Measurements from ENCODE around the gene DMGDH. TPM values are rescaled to one million over a fixed set of nuclear protein-coding genes. Genes with fewer than 3 reads are reported as not detected.
"Not testable (repeated sequence)": the region's sequence is repeated elsewhere in the genome, so short reads cannot be mapped to it uniquely, and the experiment has no call there.

Gene DMGDH
- total RNA-seq, 2 experiments from 2014 or later, result 0.33 to 0.70 TPM

DNA sequence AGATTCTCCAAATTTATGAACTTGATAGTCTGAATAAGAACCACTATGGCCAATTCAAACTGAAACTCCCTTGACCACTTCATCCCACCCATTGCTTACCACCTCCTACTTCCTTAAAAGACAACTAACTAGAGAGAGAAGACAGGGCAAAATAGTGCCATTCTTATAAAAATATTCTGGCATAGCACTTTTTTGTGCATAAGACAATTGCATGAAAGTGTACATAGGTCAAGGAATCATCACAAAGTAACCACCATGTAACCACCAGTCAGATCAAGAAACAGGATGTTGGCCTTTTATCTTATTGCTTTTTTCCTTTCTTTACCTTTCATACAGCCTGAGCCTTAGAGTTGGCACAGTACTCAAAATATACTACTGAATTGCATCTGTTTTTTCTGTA, 76.3 kb downstream of the DMGDH start:
- DNase-seq, result no peak
- H3K9me3 Mint-ChIP-seq (ENCODE audit: low read depth), result peaks cover 3% of the 10 kb centered on the region

GRCh38 chr5:78992146-78992545, 77.3 kb downstream of the DMGDH start:
- CTCF ChIA-PET, result no interaction called here
- no peak overlapping the region for H3K4me3 Mint-ChIP-seq
- peaks cover 2% of the 10 kb centered on the region for H3K36me3 Mint-ChIP-seq
- peaks cover 18% of the 10 kb centered on the region for H3K4me1 Mint-ChIP-seq
- peaks cover 3% of the 10 kb centered on the region for H3K9me3 Mint-ChIP-seq (ENCODE audit: low read depth)
- H3K27me3 Mint-ChIP-seq, result peaks cover 20% of the 10 kb centered on the region
- no peak for ATAC-seq
- DNase-seq, result no peak
- no peak overlapping the region for H3K27ac Mint-ChIP-seq

More for the DNA sequence above, 76.3 kb downstream of the DMGDH start:
- peaks cover 25% of the 10 kb centered on the region for H3K27me3 Mint-ChIP-seq
- peaks cover 17% of the 10 kb centered on the region for H3K4me1 Mint-ChIP-seq
- H3K4me3 Mint-ChIP-seq, result no peak overlapping the region
- H3K27ac Mint-ChIP-seq, result no peak overlapping the region
- CTCF ChIA-PET, result interaction anchor here (1.1 kb wide), 1 partner anchor 10 kb away, joined by 3 read pairs; no protein-coding TSS in a partner anchor
- peak; percentile 65 for ATAC-seq
- peaks cover 2% of the 10 kb centered on the region for H3K36me3 Mint-ChIP-seq

GRCh38 chr5:78989080-78989479, 80.4 kb downstream of the DMGDH start:
- CTCF ChIA-PET, result no interaction called here

DNA sequence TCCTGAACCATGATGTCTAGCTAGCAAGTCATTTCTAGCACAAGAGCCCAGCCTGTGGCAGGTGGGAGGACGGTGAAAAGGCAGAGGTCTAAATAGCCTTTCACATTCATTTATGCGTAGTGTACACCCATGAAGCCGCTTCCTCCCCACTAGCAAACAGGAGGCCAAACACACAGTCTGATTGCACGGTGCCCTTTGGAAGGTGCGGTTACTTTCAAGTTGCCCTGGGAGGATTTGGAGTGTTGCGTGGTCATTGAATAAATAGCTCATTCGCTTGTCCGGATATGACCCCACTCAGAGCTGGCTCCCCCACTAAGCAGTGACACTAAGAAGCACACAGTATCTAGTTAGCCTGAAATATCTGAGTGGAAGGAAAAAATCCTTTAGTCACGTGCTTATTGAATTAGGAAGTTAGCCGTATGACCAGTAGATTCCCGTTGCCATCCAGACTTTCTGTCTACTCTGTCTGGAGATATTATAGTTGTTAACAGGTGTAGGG, 83.7 kb downstream of the DMGDH start:
- H3K36me3 Mint-ChIP-seq, result no peaks in the 10 kb centered on the region
- H3K4me3 Mint-ChIP-seq, result peak overlapping the region; percentile 88
- DNase-seq, result peak; percentile 89
- peaks cover 38% of the 10 kb centered on the region for H3K4me1 Mint-ChIP-seq
- peak overlapping the region; percentile 97 for H3K27ac Mint-ChIP-seq
- peak; percentile 68 for ATAC-seq
- no peaks in the 10 kb centered on the region for H3K9me3 Mint-ChIP-seq (ENCODE audit: low read depth)
- CTCF ChIA-PET, result interaction anchor here (0.9 to 5.4 kb wide), 3 partner anchors 37 to 245 kb away, joined by 3 to 49 read pairs (median 19); no protein-coding TSS in a partner anchor
- H3K27me3 Mint-ChIP-seq, result peaks cover 3% of the 10 kb centered on the region

More at GRCh38 chr5:78989080-78989479, 80.4 kb downstream of the DMGDH start:
- DNase-seq (no peak), ATAC-seq (no peak)
- Mint-ChIP-seq H3K36me3 (no peaks in the 10 kb centered on the region), H3K4me1 (peaks cover 29% of the 10 kb centered on the region), H3K27ac (no peak overlapping the region), H3K27me3 (peaks cover 7% of the 10 kb centered on the region), H3K9me3 (ENCODE audit: low read depth) (no peaks in the 10 kb centered on the region), H3K4me3 (no peak overlapping the region)

DNA sequence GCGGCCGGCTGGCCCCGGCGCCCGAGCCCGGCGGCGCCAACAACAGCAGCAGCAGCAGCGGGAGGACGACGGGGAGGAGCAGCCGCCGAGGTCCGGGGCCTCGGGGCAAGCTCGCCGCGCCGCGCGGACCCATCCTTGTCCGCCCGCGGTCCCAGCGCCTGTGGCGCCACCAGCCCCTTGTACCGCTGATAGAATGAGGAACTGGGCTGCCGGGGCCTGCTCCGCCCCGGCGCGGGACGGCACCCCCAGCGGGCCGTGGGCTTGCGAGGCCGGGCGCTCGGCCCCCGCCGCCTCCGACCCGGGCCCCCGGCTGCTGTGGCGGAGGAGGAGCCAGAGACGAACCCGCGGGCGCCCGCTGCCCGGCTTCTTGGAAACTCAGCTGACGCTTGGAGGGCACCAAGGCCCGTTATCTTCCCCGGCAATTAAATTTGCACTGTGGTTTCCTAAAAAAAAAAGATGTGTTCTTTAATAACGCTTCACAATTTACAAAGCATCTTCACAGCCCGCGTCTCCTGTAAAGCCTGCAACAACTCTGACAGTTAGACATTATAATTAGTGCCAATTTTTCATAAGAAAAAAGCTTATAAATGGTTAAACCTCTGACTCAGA, 84.3 kb downstream of the DMGDH start, which contains the start of gene ARSB:
TSS of gene ARSB (minus strand) at position 195 of the 609 bp plus-strand sequence. CDS start at position 133, 62 bp downstream.
- Mint-ChIP-seq H3K27ac (peak within 1 kb of the TSS; percentile 97), H3K27me3 (peaks cover 3% of the 10 kb centered on the region), H3K9me3 (ENCODE audit: low read depth) (no peaks in the 10 kb centered on the region), H3K4me3 (peak within 1 kb of the TSS; percentile 89), H3K36me3 (no peaks in the 10 kb centered on the region), H3K4me1 (peaks cover 41% of the 10 kb centered on the region)
- CTCF ChIA-PET, result interaction anchor here (0.9 to 5.4 kb wide), 4 partner anchors 10 to 245 kb away, joined by 3 to 49 read pairs (median 11); no protein-coding TSS in a partner anchor
- DNase-seq (peak; percentile 75), ATAC-seq (peak; percentile 56)

DNA sequence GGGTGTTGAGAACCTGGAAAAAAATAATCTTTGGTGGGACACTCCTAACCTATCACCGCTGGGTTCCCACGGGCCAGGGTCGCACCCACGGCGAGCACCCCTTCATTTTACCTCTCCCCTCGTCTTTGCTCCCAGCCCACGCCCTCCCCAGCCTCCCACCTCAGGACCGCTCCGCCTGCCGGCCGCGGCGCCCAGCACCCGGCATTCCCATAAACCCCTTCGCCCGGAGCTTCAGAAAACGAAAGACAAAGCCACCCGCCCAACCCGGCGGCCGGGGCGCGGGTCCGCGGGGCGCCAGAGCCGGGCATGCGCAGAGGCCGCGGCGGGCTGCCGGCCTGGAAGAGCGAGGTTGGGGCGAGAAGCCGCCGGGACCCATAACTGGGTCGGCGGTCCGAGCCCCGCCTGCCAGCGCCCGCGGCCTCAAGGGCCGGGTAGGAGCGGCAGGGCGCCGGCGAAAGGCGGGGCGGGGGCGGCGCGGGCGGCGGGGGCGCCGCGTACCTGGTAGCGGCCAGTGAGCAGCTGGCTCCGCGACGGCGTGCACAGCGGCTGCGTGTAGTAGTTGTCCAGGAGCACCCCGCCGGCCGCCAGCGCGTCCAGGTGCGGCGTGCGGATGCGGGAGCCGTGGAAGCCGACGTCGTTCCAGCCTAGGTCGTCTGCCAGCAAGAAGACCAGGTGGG, 84.9 kb downstream of the DMGDH start:
- no peaks in the 10 kb centered on the region for H3K36me3 Mint-ChIP-seq
- ATAC-seq, result peak; percentile 72

GRCh38 chr5:78983601-78984438, 85.7 kb downstream of the DMGDH start:
- ATAC-seq (no peak), DNase-seq (no peak)
- CTCF ChIA-PET, result interaction anchor here (0.7 to 5.4 kb wide), 6 partner anchors 10 to 149 kb away, joined by 3 to 49 read pairs (median 3); no protein-coding TSS in a partner anchor
- no peaks in the 10 kb centered on the region for H3K36me3 Mint-ChIP-seq
- H3K4me1 Mint-ChIP-seq, result peaks cover 53% of the 10 kb centered on the region
- no peaks in the 10 kb centered on the region for H3K9me3 Mint-ChIP-seq (ENCODE audit: low read depth)
- H3K4me3 Mint-ChIP-seq, result peak overlapping the region; percentile 89
- peak overlapping the region; percentile 91 for H3K27ac Mint-ChIP-seq
- peaks cover 3% of the 10 kb centered on the region for H3K27me3 Mint-ChIP-seq

More for the DNA sequence above, 84.9 kb downstream of the DMGDH start:
- Mint-ChIP-seq H3K4me3 (peak overlapping the region; percentile 89), H3K27ac (peak overlapping the region; percentile 91), H3K27me3 (peaks cover 3% of the 10 kb centered on the region), H3K9me3 (ENCODE audit: low read depth) (no peaks in the 10 kb centered on the region), H3K4me1 (peaks cover 45% of the 10 kb centered on the region)
- CTCF ChIA-PET, result interaction anchor here (0.7 to 5.4 kb wide), 5 partner anchors 11 to 246 kb away, joined by 3 to 49 read pairs (median 3); no protein-coding TSS in a partner anchor
- DNase-seq, result peak; percentile 82

DNA sequence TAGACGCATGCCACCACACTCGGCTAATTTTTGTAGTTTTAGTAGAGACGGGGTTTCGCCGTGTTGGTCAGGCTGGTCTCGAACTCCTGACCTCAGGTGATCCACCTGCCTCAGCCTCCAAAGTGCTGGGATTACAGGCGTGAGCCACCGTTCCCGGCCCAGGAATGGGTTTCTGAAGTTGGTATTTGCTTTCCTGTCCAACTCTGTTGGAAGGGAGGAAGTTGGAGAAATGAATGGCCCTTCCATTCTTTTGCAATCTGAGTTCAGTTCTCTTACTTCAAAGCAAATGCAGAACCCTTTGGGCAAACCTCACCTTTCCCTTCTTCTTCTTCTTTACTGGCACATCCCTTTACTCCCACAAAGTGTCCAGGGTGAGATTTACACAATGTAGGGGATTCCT, 86.3 kb downstream of the DMGDH start:
- H3K4me3 Mint-ChIP-seq, result peak overlapping the region; percentile 89
- not testable (repeated sequence) for ATAC-seq; H3K36me3 Mint-ChIP-seq; H3K27me3 Mint-ChIP-seq; H3K9me3 Mint-ChIP-seq (ENCODE audit: low read depth); DNase-seq
- peak overlapping the region; percentile 91 for H3K27ac Mint-ChIP-seq
- peaks cover 54% of the 10 kb centered on the region for H3K4me1 Mint-ChIP-seq
- CTCF ChIA-PET, result interaction anchor here (1.0 to 5.4 kb wide), 4 partner anchors 10 to 150 kb away, joined by 3 to 49 read pairs (median 11); no protein-coding TSS in a partner anchor

DNA sequence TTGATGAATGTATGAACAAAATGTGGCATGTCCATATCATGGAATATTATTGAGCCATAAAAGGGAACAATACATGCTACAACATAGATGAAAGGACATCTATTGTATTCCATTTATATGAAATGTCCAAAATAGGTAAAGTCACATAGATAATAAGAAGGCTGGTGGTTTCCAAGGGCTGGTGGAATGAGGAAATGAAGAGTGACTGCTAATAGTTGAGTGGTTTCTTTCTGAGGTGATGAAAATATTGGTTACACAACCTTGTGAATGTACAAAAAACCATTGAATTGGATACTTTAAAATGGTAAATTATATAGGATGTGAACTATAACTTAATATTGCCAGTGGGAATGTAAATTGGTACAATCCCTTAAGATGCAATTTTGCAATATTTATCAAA, 89.6 kb downstream of the DMGDH start:
- Mint-ChIP-seq H3K4me3 (no peak overlapping the region), H3K9me3 (ENCODE audit: low read depth) (no peaks in the 10 kb centered on the region), H3K36me3 (no peaks in the 10 kb centered on the region), H3K27me3 (no peaks in the 10 kb centered on the region), H3K4me1 (peaks cover 38% of the 10 kb centered on the region), H3K27ac (no peak overlapping the region)
- CTCF ChIA-PET, result interaction anchor here (0.8 to 1.9 kb wide), 2 partner anchors 93 to 153 kb away, joined by 3 to 6 read pairs; no protein-coding TSS in a partner anchor
- ATAC-seq (no peak), DNase-seq (no peak)

DNA sequence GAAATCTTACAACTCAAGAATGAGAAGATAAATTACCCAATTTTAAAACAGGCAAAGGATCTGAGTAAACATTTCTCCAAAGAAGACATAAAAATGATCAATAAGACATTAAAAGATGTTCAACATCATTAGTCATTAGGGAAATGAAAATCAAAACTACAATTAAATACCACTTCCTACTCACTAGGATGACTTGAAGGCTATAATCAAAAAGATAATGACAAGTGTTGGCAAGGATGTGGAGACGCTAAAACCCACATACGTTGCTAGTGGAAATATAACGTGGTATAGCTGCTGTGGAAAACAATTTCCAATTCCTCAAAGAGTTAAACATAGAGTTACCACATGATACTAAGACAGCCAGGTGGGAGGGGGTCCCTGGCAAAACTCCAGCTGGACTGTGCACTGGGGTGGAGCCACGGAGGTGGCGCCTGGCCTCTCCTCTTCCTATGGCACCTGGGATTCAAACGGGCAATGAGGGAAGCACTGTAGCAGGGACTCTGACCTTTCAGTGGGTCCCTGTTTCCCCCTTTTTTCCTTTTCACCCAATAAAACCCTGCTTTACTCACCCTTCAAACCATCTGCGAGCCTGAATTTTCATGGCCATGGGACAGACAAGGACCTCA, 90.2 kb downstream of the DMGDH start:
- DNase-seq (no peak), ATAC-seq (peak; percentile 29)
- no peak overlapping the region for H3K4me3 Mint-ChIP-seq
- H3K9me3 Mint-ChIP-seq (ENCODE audit: low read depth), result no peaks in the 10 kb centered on the region
- H3K27me3 Mint-ChIP-seq, result no peaks in the 10 kb centered on the region
- H3K36me3 Mint-ChIP-seq, result no peaks in the 10 kb centered on the region
- CTCF ChIA-PET, result interaction anchor here (1.9 kb wide), 1 partner anchor 154 kb away, joined by 6 read pairs; no protein-coding TSS in a partner anchor
- peaks cover 38% of the 10 kb centered on the region for H3K4me1 Mint-ChIP-seq
- no peak overlapping the region for H3K27ac Mint-ChIP-seq

DNA sequence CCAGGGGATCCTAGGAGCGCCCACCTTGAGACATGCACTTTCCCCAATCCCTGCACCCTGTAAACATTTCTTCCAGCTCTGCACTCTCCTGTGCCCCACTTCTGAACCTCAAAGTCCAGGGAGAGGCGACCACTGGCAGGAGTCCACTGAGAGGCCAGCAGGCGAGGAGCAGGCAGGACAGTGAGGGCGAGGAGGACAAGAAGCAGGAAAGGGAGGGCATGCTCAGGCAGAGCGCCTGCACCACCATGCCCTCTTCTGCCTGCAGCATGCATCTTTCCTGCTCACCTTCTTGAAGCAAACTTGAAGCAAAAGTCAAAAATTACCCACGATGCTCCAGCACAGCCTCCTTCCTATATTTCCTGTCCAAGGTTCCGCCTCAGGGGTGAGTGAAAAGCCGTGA, 94.4 kb downstream of the DMGDH start:
- no peak for ATAC-seq
- no peak overlapping the region for H3K27ac Mint-ChIP-seq
- CTCF ChIA-PET, result interaction anchor here (1.7 kb wide), 1 partner anchor 47 kb away, joined by 4 read pairs; no protein-coding TSS in a partner anchor
- no peaks in the 10 kb centered on the region for H3K27me3 Mint-ChIP-seq
- no peak for DNase-seq
- no peaks in the 10 kb centered on the region for H3K36me3 Mint-ChIP-seq
- peaks cover 13% of the 10 kb centered on the region for H3K4me1 Mint-ChIP-seq
- H3K9me3 Mint-ChIP-seq (ENCODE audit: low read depth), result no peaks in the 10 kb centered on the region
- no peak overlapping the region for H3K4me3 Mint-ChIP-seq

DNA sequence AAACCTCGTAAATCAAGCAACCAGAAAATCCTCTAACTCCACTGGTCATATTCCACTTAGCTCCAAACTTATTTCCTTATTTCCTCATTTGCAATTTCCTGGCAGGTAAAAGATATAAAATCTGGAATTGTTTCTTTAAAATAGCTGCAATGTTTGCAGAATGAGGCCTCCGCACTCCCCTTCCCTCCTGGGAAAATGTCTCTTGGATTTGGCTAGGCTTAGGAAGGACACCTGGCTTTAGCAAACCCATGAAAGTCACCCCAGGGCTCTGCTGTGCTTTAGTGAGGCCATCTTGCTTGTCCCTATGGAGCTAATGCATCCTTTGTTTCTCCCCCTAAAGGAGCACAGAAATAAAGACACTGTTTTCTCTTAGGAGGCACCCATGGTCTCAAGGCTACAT, 94.9 kb downstream of the DMGDH start:
- no peak overlapping the region for H3K4me3 Mint-ChIP-seq
- CTCF ChIA-PET, result no interaction called here
- no peaks in the 10 kb centered on the region for H3K9me3 Mint-ChIP-seq (ENCODE audit: low read depth)
- ATAC-seq (no peak), DNase-seq (no peak)
- H3K27ac Mint-ChIP-seq, result no peak overlapping the region
- H3K36me3 Mint-ChIP-seq, result no peaks in the 10 kb centered on the region
- H3K27me3 Mint-ChIP-seq, result no peaks in the 10 kb centered on the region
- H3K4me1 Mint-ChIP-seq, result peaks cover 9% of the 10 kb centered on the region

Measured in activated CD8-positive, alpha-beta memory T cell treated with anti-CD3 and anti-CD28 coated beads, Interleukin-2, amount 10 ng/mL, durations not matched to agents 7 days and 5 days (primary cell).